Ovary (tissue), 9 donors: ENCODE measurements around the gene RBBP9. TPM values are rescaled to one million over a fixed set of nuclear protein-coding genes. Genes with fewer than 3 reads are reported as not detected.

Experiments used
- DNase-seq, 5 donors: peaks; one replicate each; pipeline ENCODE4 v3.0.0-alpha.2; 2019 to 2020
- H3K27ac ChIP-seq, 2 donors: fragments of 200-600 bp; one replicate each; pipeline versions ENCODE4 v1.5.1 to v1.8.0; 2019 to 2022
- H3K27me3 ChIP-seq: fragments of 200-600 bp; one replicate; pipeline ENCODE4 v1.8.0; 2022
- H3K36me3 ChIP-seq: fragments of 200-600 bp; sonication (generic); one replicate; pipeline ENCODE4 v1.5.1; 2019
- H3K4me1 ChIP-seq: one replicate; pipeline ENCODE4 v1.8.1; 2013; ENCODE audit warnings: mild to moderate bottlenecking, moderate library complexity; ENCODE audit not compliant: insufficient read depth
- H3K4me3 ChIP-seq: fragments of 200-600 bp; sonication (generic); one replicate; pipeline ENCODE4 v1.5.1; 2017
- H3K9me3 ChIP-seq, 2 donors: fragments of 200-600 bp in 1 of 2; sonication (generic) in 1 of 2; one replicate each; pipeline versions ENCODE4 v1.5.1 to v1.8.1; 2013 to 2019; ENCODE audit warnings: mild to moderate bottlenecking in 1 of 2, moderate library complexity in 1 of 2
- CTCF ChIP-seq, 3 donors: fragments of 450-650 bp in 2 of 3; fragments of 200-600 bp in 1 of 3; IDR thresholded peaks; one replicate each; pipeline versions ENCODE4 v1.5.1 to v1.8.0; 2016 to 2022; ENCODE audit warnings: antibody characterized with exemption in 3 of 3, mild to moderate bottlenecking in 1 of 3
- EP300 ChIP-seq: sonication (generic); formaldehyde crosslinking; IDR thresholded peaks from one replicate; pipeline ENCODE4 v1.6.1; 2017; ENCODE audit warnings: antibody characterized with exemption
- POLR2A ChIP-seq: fragments of 450-650 bp; IDR thresholded peaks from one replicate; pipeline ENCODE4 v1.6.1; 2017; ENCODE audit warnings: antibody characterized with exemption, mild to moderate bottlenecking, moderate library complexity
- WGBS, 3 donors: extraction: QIAGEN DNeasy Blood & Tissue Kit in 1 of 3; methylation state at CpG; one replicate each; pipeline versions ENCODE4 v1.1.5 to v1.1.7; 2013 to 2017; 5-methylcytosine and 5-hydroxymethylcytosine counted together
- intact Hi-C, 4 donors: fragments of 100-400 bp; cut with DNase I; formaldehyde crosslinking; loops; one replicate each; pipeline versions ENCODE4 v1.11.0 to v1.15.1; 2022 to 2023
- microRNA counts: library from miRNA; unstranded; fragments of <30 nt; microRNA quantifications from one replicate; lab custom pipeline; 2016
- microRNA-seq, 3 donors: library from miRNA; unstranded; fragments of <30 nt; microRNA quantifications; one replicate each; pipeline versions ENCODE4 to v1.2.0, GENCODE V29; 2019 to 2020
- polyA plus RNA-seq, 2 donors: library from polyadenylated mRNA; stranded (reverse); fragments of 200-250 nt in 1 of 2; fragments of 350-450 nt in 1 of 2; fragmentation: Illumina TruSeq in 1 of 2; extraction: RNeasy Lipid Tissue Mini Kit (QIAGEN cat#74804) in 1 of 2; gene quantifications; one replicate each; pipeline ENCODE4 v1.2.3, GENCODE V29; 2013 to 2014
- small RNA-seq: library from RNA; depleted of rRNA; stranded (forward); fragments of <200 nt; gene quantifications from one replicate; pipeline ENCODE3, GENCODE V24; 2016
- total RNA-seq, 7 donors: library from RNA; depleted of rRNA in 2 of 7; stranded (reverse); fragments of >200 nt in 2 of 7; fragmentation: NEBNext Ultra II Directional in 3 of 7; extraction: Animal tissue kit (Norgen Biotek cat#: 25700) in 3 of 7; gene quantifications; one replicate each; pipeline versions ENCODE4 v1.1.0 to v1.2.4, GENCODE V29; 2016 to 2023
- donor health status: DM: no; HTN: no; CAD: no; lungs with moderate emphysema.
- donor health status: DM: no; HTN: no; CAD: no.
- donor health status: Bipolar disorder and iron deficiency.
- donor health status: DM: yes; HTN: yes; CAD: no.
- donor health status: DM: no; HTN: no; CAD: no.
- donor health status: DM: yes; HTN: yes; CAD: no.

Gene RBBP9
- total and polyA plus RNA-seq, 9 donors, result 6.9 to 26.0 (median 11.8) TPM

- no peaks in the 10 kb centered on the region for H3K9me3 ChIP-seq
- H3K4me1 ChIP-seq, result no peaks in the 10 kb centered on the region
- no peak for DNase-seq
- H3K36me3 ChIP-seq, result no peaks in the 10 kb centered on the region
- intact Hi-C loops, result no loop called here
- no peak overlapping the region for H3K27ac ChIP-seq
- H3K4me3 ChIP-seq, result no peak overlapping the region
- 84 to 91% (median 89%) methylated on average over 3 of the region's 3 CpGs for WGBS, 3 donors
- TF ChIP-seq POLR2A, result no peak
- TF ChIP-seq EP300, result no peak
- TF ChIP-seq CTCF (IDR thresholded peaks at IDR 0.05), result no peak
- H3K27me3 ChIP-seq, result no peaks in the 10 kb centered on the region
Observed at GRCh38 chr20:18456600-18456999, 40.4 kb downstream of the RBBP9 start.

DNA sequence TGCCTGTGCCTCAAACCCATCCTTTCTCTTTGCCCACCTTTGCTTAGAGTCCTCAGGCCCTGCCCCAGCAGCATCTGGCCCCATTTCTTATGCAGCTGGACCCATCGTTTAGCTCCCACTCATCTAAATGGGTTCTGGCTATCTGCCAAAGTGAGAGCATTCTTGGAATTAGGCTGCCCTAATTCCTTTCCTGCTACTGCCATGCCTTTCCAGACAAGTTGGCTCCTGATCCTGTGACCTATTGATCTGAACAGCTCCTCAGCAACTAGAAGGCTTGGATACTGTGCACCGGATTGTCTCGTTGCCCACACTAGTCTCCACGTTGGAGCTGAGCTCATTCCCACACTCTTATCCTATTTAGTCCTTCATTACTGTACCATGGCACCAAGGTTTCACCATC lies 53.1 kb downstream of the RBBP9 start:
- Histone ChIP-seq H3K4me1 (no peaks in the 10 kb centered on the region), H3K36me3 (no peaks in the 10 kb centered on the region), H3K27ac (no peak overlapping the region), H3K9me3 (no peaks in the 10 kb centered on the region), H3K27me3 (no peaks in the 10 kb centered on the region), H3K4me3 (no peak overlapping the region)
- 36 to 41% (median 38%) methylated on average over 4 of the region's 4 CpGs for WGBS, 3 donors
- no peak for DNase-seq
- TF ChIP-seq POLR2A (no peak), EP300 (no peak), CTCF (IDR thresholded peaks at IDR 0.05) (no peak)
- intact Hi-C loops, result no loop called here

- no peaks in the 10 kb centered on the region for H3K9me3 ChIP-seq
- TF ChIP-seq POLR2A, result no peak
- TF ChIP-seq CTCF (IDR thresholded peaks at IDR 0.05), result no peak
- no peak for TF ChIP-seq EP300
- no peaks in the 10 kb centered on the region for H3K4me1 ChIP-seq
- H3K27ac ChIP-seq, result no peak overlapping the region
- WGBS, 3 donors, result 0 to 78% (median 75%) methylated on average over 1 of the region's 1 CpG
- intact Hi-C loops, result no loop called here
- no peaks in the 10 kb centered on the region for H3K27me3 ChIP-seq
- H3K36me3 ChIP-seq, result no peaks in the 10 kb centered on the region
- no peak for DNase-seq
- no peak overlapping the region for H3K4me3 ChIP-seq
Observed at GRCh38 chr20:18440403-18440802, 56.6 kb downstream of the RBBP9 start.

GRCh38 chr20:18436847-18437246 lies 60.2 kb downstream of the RBBP9 start:
- Histone ChIP-seq H3K4me3 (no peak overlapping the region), H3K4me1 (no peaks in the 10 kb centered on the region), H3K9me3 (no peaks in the 10 kb centered on the region), H3K27ac (no peak overlapping the region), H3K27me3 (no peaks in the 10 kb centered on the region), H3K36me3 (no peaks in the 10 kb centered on the region)
- no peak for DNase-seq
- no peak for TF ChIP-seq EP300
- no peak for TF ChIP-seq CTCF (IDR thresholded peaks at IDR 0.05)
- TF ChIP-seq POLR2A, result no peak
- 81 to 89% (median 82%) methylated on average over 2 of the region's 2 CpGs for WGBS, 3 donors
- intact Hi-C loops, result no loop called here

MicroRNA genes within 50 kb of the gene (microRNA counts, 767-probe panel; counts per million panel counts)
- microRNA hsa-miR-3192 (lab: Ali Mortazavi, UCI), result 530 counts per million, percentile 78 among the panel's probes with 10 or more counts

Small RNA genes lying within 50 kb of the gene (microRNA-seq; reads per million reads assigned to microRNA genes)
- gene MIR3192, result 0 to 0.16 (median 0) reads per million in 3 donors

Small RNA genes lying within 50 kb of the gene (small RNA-seq; reads per million reads assigned to genes)
- not detected for gene MIR3192

Other genes with a start within 250 kb of the RBBP9 start
- 10 to 100 TPM; 13.4 to 20.0 (median 15.1) TPM for gene ZNF133, start 208.7 kb downstream of the RBBP9 start, total RNA-seq
- 10 to 100 TPM; 12.8 to 13.6 TPM for gene ZNF133, start 208.7 kb downstream of the RBBP9 start, polyA plus RNA-seq
- gene DZANK1, start 30.2 kb downstream of the RBBP9 start, total RNA-seq, result 1 to 10 TPM; 3.1 to 6.5 (median 3.9) TPM
- 1 to 10 TPM; 2.2 to 3.0 TPM for gene DZANK1, start 30.2 kb downstream of the RBBP9 start, polyA plus RNA-seq
- gene POLR3F, start 29.8 kb downstream of the RBBP9 start, total RNA-seq, result 10 to 100 TPM in 2 of 7 donors, 1 to 10 TPM in 5; 6.5 to 13.2 (median 9.0) TPM
- gene POLR3F, start 29.8 kb downstream of the RBBP9 start, polyA plus RNA-seq, result 10 to 100 TPM in 1 of 2 donors, 1 to 10 TPM in 1; 8.2 to 12.3 TPM
- gene SEC23B, start 10.7 kb upstream of the RBBP9 start, total RNA-seq, result 10 to 100 TPM; 25.2 to 48.0 (median 35.9) TPM
- 10 to 100 TPM; 11.2 to 47.6 TPM for gene SEC23B, start 10.7 kb upstream of the RBBP9 start, polyA plus RNA-seq
- gene SMIM26, start 70.2 kb upstream of the RBBP9 start, total RNA-seq, result 100 to 1,000 TPM in 2 of 7 donors, 10 to 100 TPM in 5; 65.7 to 253 (median 89.4) TPM
- 100 to 1,000 TPM; 166 to 205 TPM for gene SMIM26, start 70.2 kb upstream of the RBBP9 start, polyA plus RNA-seq
- gene DTD1, start 90.8 kb upstream of the RBBP9 start, total RNA-seq, result 10 to 100 TPM; 12.4 to 36.5 (median 23.6) TPM
- 10 to 100 TPM; 19.2 to 22.1 TPM for gene DTD1, start 90.8 kb upstream of the RBBP9 start, polyA plus RNA-seq